Skin of body (tissue), 2 donors: Measurements from ENCODE around the gene RUSF1. TPM values are rescaled to one million over a fixed set of nuclear protein-coding genes. Genes with fewer than 3 reads are reported as not detected.
"Not testable (repeated sequence)": the region's sequence is repeated elsewhere in the genome, so short reads cannot be mapped to it uniquely, and the experiment has no call there.

Source experiments
- DNase-seq: peaks from one replicate; lab custom pipeline; 2025; lab: John Stamatoyannopoulos, UW
- total RNA-seq: library from RNA; depleted of rRNA; stranded (reverse); fragments of >200 nt; gene quantifications from one replicate; pipeline ENCODE4 v1.2.3, GENCODE V29; 2014

RUSF1 gene
- total RNA-seq, 1 donor from 2014 or later = 33.2 TPM

GRCh38 chr16:31453255-31454204 lies 54.7 kb downstream of the RUSF1 start:
- DNase-seq = no peak

GRCh38 chr16:31452631-31453106 lies 55.5 kb downstream of the RUSF1 start:
- no peak for DNase-seq

- DNase-seq = no peak
Measured at GRCh38 chr16:31451681-31452351, 56.4 kb downstream of the RUSF1 start.

- no peak for DNase-seq
Measured at GRCh38 chr16:31451201-31451600, 57.0 kb downstream of the RUSF1 start.

GRCh38 chr16:31445931-31446330 lies 62.3 kb downstream of the RUSF1 start:
- DNase-seq = not testable (repeated sequence)

- DNase-seq = no peak
Measured at GRCh38 chr16:31441956-31442355, 66.2 kb downstream of the RUSF1 start.

- no peak for DNase-seq
Measured at GRCh38 chr16:31440516-31441184, 67.5 kb downstream of the RUSF1 start.

GRCh38 chr16:31439519-31439918 lies 68.7 kb downstream of the RUSF1 start:
- no peak for DNase-seq

Other genes starting within 250 kb of the RUSF1 start
- 9.8 TPM for gene ITGAM, start 248.4 kb downstream of the RUSF1 start, total RNA-seq
- 3.3 TPM for gene ITGAX, start 153.2 kb downstream of the RUSF1 start, total RNA-seq
- gene ITGAD, start 115.1 kb downstream of the RUSF1 start, total RNA-seq = 0.10 TPM
- gene COX6A2, start 80.0 kb downstream of the RUSF1 start, total RNA-seq = 16.3 TPM
- gene ZNF843, start 65.6 kb downstream of the RUSF1 start, total RNA-seq = 0.59 TPM
- gene ARMC5, start 48.9 kb downstream of the RUSF1 start, total RNA-seq = 3.6 TPM
- 20.2 TPM for gene TGFB1I1, start 36.2 kb downstream of the RUSF1 start, total RNA-seq
- 0.10 TPM for gene SLC5A2, start 25.3 kb downstream of the RUSF1 start, total RNA-seq
- gene AHSP, start 19.5 kb upstream of the RUSF1 start, total RNA-seq = 111 TPM